ENCODE data around the gene PARVB.

PARVB gene

GRCh38 chr22:44201665-44202064, 177.6 kb downstream of the PARVB start:
- DNase-seq (ENCODE audit: low read depth) = no peak

- DNase-seq (ENCODE audit: low read depth) = no peak
Measured at GRCh38 chr22:44202261-44202789, 178.2 kb downstream of the PARVB start.

- no peak for DNase-seq (ENCODE audit: low read depth)
Measured at GRCh38 chr22:44203203-44203602, 179.1 kb downstream of the PARVB start.

- no peak for DNase-seq (ENCODE audit: low read depth)
Measured at GRCh38 chr22:44204739-44205515, 180.8 kb downstream of the PARVB start.

GRCh38 chr22:44205516-44206329, 181.6 kb downstream of the PARVB start:
- DNase-seq (ENCODE audit: low read depth) = no peak

GRCh38 chr22:44206330-44206645, 182.2 kb downstream of the PARVB start:
- DNase-seq (ENCODE audit: low read depth) = no peak

- DNase-seq (ENCODE audit: low read depth) = no peak
Measured at GRCh38 chr22:44206696-44207095, 182.6 kb downstream of the PARVB start.

GRCh38 chr22:44207173-44207980, 183.3 kb downstream of the PARVB start:
- no peak for DNase-seq (ENCODE audit: low read depth)

- no peak for DNase-seq (ENCODE audit: low read depth)
Measured at GRCh38 chr22:44207981-44208317, 183.8 kb downstream of the PARVB start.

GRCh38 chr22:44209343-44209742, 185.2 kb downstream of the PARVB start:
- no peak for DNase-seq (ENCODE audit: low read depth)

GRCh38 chr22:44210722-44211121, 186.6 kb downstream of the PARVB start:
- no peak for DNase-seq (ENCODE audit: low read depth)

GRCh38 chr22:44211256-44211945, 187.3 kb downstream of the PARVB start:
- no peak for DNase-seq (ENCODE audit: low read depth)

GRCh38 chr22:44211946-44212930, 188.1 kb downstream of the PARVB start:
- DNase-seq (ENCODE audit: low read depth) = no peak

- no peak for DNase-seq (ENCODE audit: low read depth)
Measured at GRCh38 chr22:44212936-44213335, 188.8 kb downstream of the PARVB start.

GRCh38 chr22:44213489-44214043, 189.5 kb downstream of the PARVB start:
- DNase-seq (ENCODE audit: low read depth) = no peak

- no peak for DNase-seq (ENCODE audit: low read depth)
Measured at GRCh38 chr22:44214187-44214586, 190.1 kb downstream of the PARVB start.

GRCh38 chr22:44214764-44215163, 190.7 kb downstream of the PARVB start:
- no peak for DNase-seq (ENCODE audit: low read depth)

GRCh38 chr22:44215287-44215686, 191.2 kb downstream of the PARVB start:
- no peak for DNase-seq (ENCODE audit: low read depth)

- no peak for DNase-seq (ENCODE audit: low read depth)
Measured at GRCh38 chr22:44217346-44217745, 193.2 kb downstream of the PARVB start.

GRCh38 chr22:44218071-44218470, 194.0 kb downstream of the PARVB start:
- DNase-seq (ENCODE audit: low read depth) = no peak

Data from activated T-cell treated with anti-CD3 and anti-CD28 coated beads for 1 hour (primary cell).